Sigmoid colon (tissue), 7 donors: ENCODE results near the gene SPPL3. TPM values are rescaled to one million over a fixed set of nuclear protein-coding genes. Genes with fewer than 3 reads are reported as not detected.

Experiments
- DNase-seq: peaks from one replicate; pipeline ENCODE4 v3.0.0-alpha.2; 2019
- H3K27ac ChIP-seq, 4 donors: fragments of 200-600 bp; sonication (generic); one replicate each; pipeline ENCODE4 v1.5.1; 2016 to 2019; ENCODE audit warnings: mild to moderate bottlenecking in 1 of 4
- H3K27me3 ChIP-seq, 3 donors: fragments of 200-600 bp; sonication (generic); one replicate each; pipeline ENCODE4 v1.5.1; 2019; ENCODE audit warnings: mild to moderate bottlenecking in 1 of 3
- H3K36me3 ChIP-seq, 4 donors: fragments of 200-600 bp; sonication (generic); one replicate each; pipeline ENCODE4 v1.5.1; 2016 to 2019
- H3K4me1 ChIP-seq, 4 donors: fragments of 200-600 bp; sonication (generic); one replicate each; pipeline ENCODE4 v1.5.1; 2017 to 2019
- H3K4me3 ChIP-seq, 4 donors: fragments of 200-600 bp; sonication (generic); one replicate each; pipeline ENCODE4 v1.5.1; 2017 to 2019; ENCODE audit warnings: mild to moderate bottlenecking in 2 of 4, moderate library complexity in 1 of 4
- H3K9me3 ChIP-seq, 4 donors: fragments of 200-600 bp in 3 of 4; sonication (generic) in 3 of 4; one replicate each; pipeline versions ENCODE4 v1.5.1 to v1.6.1; 2013 to 2019
- CTCF ChIP-seq, 4 experiments: fragments of 450-650 bp in 3 of 4; fragments of 200-600 bp in 1 of 4; IDR thresholded peaks; one replicate each; pipeline ENCODE4 v1.5.1; 2016 to 2019; ENCODE audit warnings: antibody characterized with exemption in 4 of 4, mild to moderate bottlenecking in 3 of 4, moderate library complexity in 2 of 4
- EP300 ChIP-seq, 4 donors: sonication (generic); formaldehyde crosslinking; IDR thresholded peaks; one replicate each; pipeline ENCODE4 v1.6.1; 2017; ENCODE audit warnings: antibody characterized with exemption in 4 of 4
- POLR2A ChIP-seq, 2 donors: fragments of 450-650 bp; IDR thresholded peaks; one replicate each; pipeline ENCODE4 v1.6.1; 2016; ENCODE audit warnings: antibody characterized with exemption in 2 of 2, mild to moderate bottlenecking in 2 of 2, moderate library complexity in 2 of 2
- POLR2AphosphoS5 ChIP-seq, 4 donors: sonication (generic); formaldehyde crosslinking; IDR thresholded peaks; one replicate each; pipeline ENCODE4 v1.6.1; 2017; ENCODE audit warnings: antibody characterized with exemption in 4 of 4
- WGBS, 2 donors: extraction: QIAGEN DNeasy Blood & Tissue Kit; methylation state at CpG; one replicate each; pipeline ENCODE4 v1.1.7; 2013; 5-methylcytosine and 5-hydroxymethylcytosine counted together
- intact Hi-C: fragments of 100-400 bp; cut with DNase I; formaldehyde crosslinking; loops from one replicate; pipeline ENCODE4 v1.15.1; 2023
- polyA plus RNA-seq, 3 donors: library from polyadenylated mRNA; stranded (reverse); fragments of 200-250 nt; gene quantifications; one replicate each; pipeline ENCODE4 v1.2.3, GENCODE V29; 2013
- total RNA-seq, 4 donors: library from RNA; depleted of rRNA; stranded (reverse); fragments of >200 nt; gene quantifications; one replicate each; pipeline ENCODE4 v1.1.0, GENCODE V29; 2016
- donor health status: healthy with polysubstance abuse.
- donor health status: Bipolar disorder and iron deficiency.
- donor health status: healthy.

The SPPL3 gene
- total and polyA plus RNA-seq, 7 donors: 8.6 to 28.0 (median 19.3) TPM

DNA sequence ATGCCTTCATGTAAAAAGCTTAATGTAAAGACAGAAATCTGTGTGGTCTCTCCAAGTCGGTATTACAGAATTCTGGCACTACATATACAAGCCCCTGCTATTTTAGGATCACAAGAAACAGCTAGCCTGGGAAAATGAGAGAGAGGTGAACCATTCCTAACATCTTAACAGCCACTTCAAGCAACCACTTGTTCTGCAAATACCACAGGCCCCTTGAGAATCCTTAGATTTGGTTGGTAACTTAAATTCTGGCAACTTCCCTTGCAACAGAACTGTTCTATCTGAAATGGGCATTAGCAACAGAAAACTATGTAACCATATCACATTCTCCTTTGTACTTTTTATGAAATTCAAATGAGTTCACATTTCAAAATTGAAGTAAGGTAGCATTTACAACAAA is 68.5 kb downstream of the SPPL3 start:
- intact Hi-C loops: no loop called here
- no peak for TF ChIP-seq POLR2AphosphoS5 (IDR thresholded peaks at IDR 0.05)
- no peak for TF ChIP-seq EP300 (IDR thresholded peaks at IDR 0.05)
- no peak for TF ChIP-seq CTCF (IDR thresholded peaks at IDR 0.05)
- no peak for TF ChIP-seq POLR2A (IDR thresholded peaks at IDR 0.05)
- H3K27ac ChIP-seq: peak overlapping the region in 3 of 4 donors; percentile 45 to 71 (median 67)
- 41 to 61% methylated on average over 1 of the region's 1 CpG for WGBS, 2 donors
- H3K9me3 ChIP-seq: no peaks in the 10 kb centered on the region
- H3K4me3 ChIP-seq: no peak overlapping the region
- H3K36me3 ChIP-seq: no peaks in the 10 kb centered on the region
- H3K27me3 ChIP-seq: no peaks in the 10 kb centered on the region
- DNase-seq: no peak
- peaks cover 0 to 75% (median 61%) of the 10 kb centered on the region in 4 donors for H3K4me1 ChIP-seq

GRCh38 chr12:120835304-120835612 is 68.9 kb downstream of the SPPL3 start:
- Histone ChIP-seq H3K4me1 (peaks cover 0 to 77% (median 63%) of the 10 kb centered on the region in 4 donors), H3K27me3 (no peaks in the 10 kb centered on the region), H3K4me3 (no peak overlapping the region), H3K27ac (peak overlapping the region in 3 of 4 donors; percentile 45 to 71 (median 67)), H3K9me3 (no peaks in the 10 kb centered on the region), H3K36me3 (no peaks in the 10 kb centered on the region)
- no peak for DNase-seq
- 45 to 56% methylated on average over 4 of the region's 4 CpGs for WGBS, 2 donors
- no peak for TF ChIP-seq POLR2AphosphoS5 (IDR thresholded peaks at IDR 0.05)
- TF ChIP-seq CTCF (IDR thresholded peaks at IDR 0.05): no peak
- TF ChIP-seq POLR2A (IDR thresholded peaks at IDR 0.05): no peak
- TF ChIP-seq EP300 (IDR thresholded peaks at IDR 0.05): no peak
- intact Hi-C loops: no loop called here

DNA sequence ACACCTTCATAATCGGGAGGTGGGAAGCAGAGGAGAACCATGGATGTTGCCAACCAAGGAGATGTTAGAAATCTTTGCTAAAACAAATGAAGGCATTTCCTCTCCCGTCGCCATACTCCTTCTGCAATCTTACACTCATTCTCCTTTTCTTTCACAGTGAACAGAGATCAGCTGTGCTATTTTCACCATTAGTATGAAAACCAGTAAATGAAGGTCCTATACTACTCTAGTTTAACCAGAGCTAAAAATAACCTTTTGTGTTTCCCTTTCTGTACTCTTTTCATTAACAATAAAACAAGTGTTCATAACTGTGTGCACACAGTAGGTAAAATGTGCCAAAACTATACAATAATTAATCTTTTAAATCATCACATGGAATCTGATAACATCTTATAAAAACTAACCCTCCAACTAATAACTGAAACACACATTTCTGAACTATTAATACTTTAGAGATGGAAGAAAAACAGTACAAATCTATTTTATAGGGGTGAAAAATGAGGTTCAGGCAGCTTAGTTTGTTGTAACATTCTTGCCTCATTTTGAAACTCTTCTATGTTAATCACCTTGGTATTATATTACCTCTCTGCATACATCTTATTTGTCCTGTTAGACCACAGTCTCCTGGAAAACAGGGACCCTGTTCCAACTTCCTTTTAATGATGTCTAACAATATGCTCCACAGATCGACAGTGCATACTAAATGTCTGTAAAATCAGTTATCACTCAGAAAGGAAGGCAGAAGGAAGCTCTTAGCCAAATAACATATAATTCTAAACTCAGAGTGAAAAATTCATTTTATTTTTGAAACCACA is 69.5 kb downstream of the SPPL3 start:
- intact Hi-C loops: loop anchor here (5.0 kb wide), 1 partner anchor 68 kb away; the partner anchor contains the start of gene SPPL3

GRCh38 chr12:120833849-120834248 is 70.3 kb downstream of the SPPL3 start:
- intact Hi-C loops: loop anchor here (5.0 kb wide), 1 partner anchor 68 kb away; the partner anchor contains the start of gene SPPL3
- no peaks in the 10 kb centered on the region for H3K9me3 ChIP-seq
- no peak overlapping the region for H3K4me3 ChIP-seq
- H3K4me1 ChIP-seq: peaks cover 0 to 84% (median 66%) of the 10 kb centered on the region in 4 donors
- H3K36me3 ChIP-seq: no peaks in the 10 kb centered on the region
- no peak for TF ChIP-seq CTCF (IDR thresholded peaks at IDR 0.05)
- TF ChIP-seq EP300 (IDR thresholded peaks at IDR 0.05): peak in 1 of 4 donors; percentile 61
- TF ChIP-seq POLR2AphosphoS5 (IDR thresholded peaks at IDR 0.05): peak; percentile 89 to 96 (median 92)
- no peak for DNase-seq
- H3K27ac ChIP-seq: peak overlapping the region in 3 of 4 donors; percentile 17 to 71 (median 67)
- no peaks in the 10 kb centered on the region for H3K27me3 ChIP-seq
- 54 to 76% methylated on average over 4 of the region's 4 CpGs for WGBS, 2 donors

More for the DNA sequence above, 69.5 kb downstream of the SPPL3 start:
- WGBS, 2 donors: 69 to 77% methylated on average over 4 of the region's 4 CpGs
- Histone ChIP-seq H3K27me3 (no peaks in the 10 kb centered on the region), H3K4me1 (peaks cover 0 to 77% (median 63%) of the 10 kb centered on the region in 4 donors), H3K4me3 (no peak overlapping the region), H3K36me3 (no peaks in the 10 kb centered on the region), H3K27ac (peak overlapping the region in 3 of 4 donors; percentile 45 to 71 (median 67)), H3K9me3 (no peaks in the 10 kb centered on the region)
- no peak for TF ChIP-seq POLR2AphosphoS5 (IDR thresholded peaks at IDR 0.05)
- TF ChIP-seq POLR2A (IDR thresholded peaks at IDR 0.05): no peak
- TF ChIP-seq EP300 (IDR thresholded peaks at IDR 0.05): no peak
- no peak for TF ChIP-seq CTCF (IDR thresholded peaks at IDR 0.05)
- DNase-seq: no peak
